HG03460 (cell line): ENCODE data around the gene BCORL1.

Experiments
- ATAC-seq: cut with Tn5 transposase; IDR thresholded peaks from one replicate; pipeline ENCODE4 v1.9.1; 2021; ENCODE audit not compliant: unreplicated experiment

BCORL1 gene

GRCh38 chrX:130091980-130092522 is 109.6 kb downstream of the BCORL1 start:
- peak; percentile 99 for ATAC-seq

- no peak for ATAC-seq
Measured at GRCh38 chrX:130093271-130093670, 110.8 kb downstream of the BCORL1 start.

GRCh38 chrX:130094696-130095095 is 112.3 kb downstream of the BCORL1 start:
- ATAC-seq: no peak

GRCh38 chrX:130095249-130096030 is 113.0 kb downstream of the BCORL1 start:
- ATAC-seq: no peak

- ATAC-seq: no peak
Measured at GRCh38 chrX:130097507-130098209, 115.2 kb downstream of the BCORL1 start.

GRCh38 chrX:130098210-130098552 is 115.7 kb downstream of the BCORL1 start:
- ATAC-seq: no peak

GRCh38 chrX:130100180-130100579 is 117.7 kb downstream of the BCORL1 start:
- no peak for ATAC-seq

- no peak for ATAC-seq
Measured at GRCh38 chrX:130103605-130104004, 121.2 kb downstream of the BCORL1 start.

- ATAC-seq: no peak
Measured at GRCh38 chrX:130105244-130105643, 122.8 kb downstream of the BCORL1 start.

GRCh38 chrX:130106071-130106470 is 123.6 kb downstream of the BCORL1 start:
- no peak for ATAC-seq
